Prostate gland (tissue), 2 donors: ENCODE measurements around the gene CNIH1. TPM values are rescaled to one million over a fixed set of nuclear protein-coding genes. Genes with fewer than 3 reads are reported as not detected.
"Not testable (repeated sequence)": the region's sequence is repeated elsewhere in the genome, so short reads cannot be mapped to it uniquely, and the experiment has no call there.

Source experiments
- DNase-seq: peaks from one replicate; pipeline ENCODE4 v3.0.0-alpha.2; 2019; ENCODE audit warnings: low spot score
- H3K27ac ChIP-seq, 2 donors: fragments of 200-600 bp; sonication (generic); 2 replicates each; pipeline ENCODE4 v1.5.1; 2017 to 2019
- H3K27me3 ChIP-seq: fragments of 200-600 bp; sonication (generic); replicated peaks from 2 replicates; pipeline ENCODE4 v1.5.1; 2019; ENCODE audit not compliant: insufficient read depth
- H3K36me3 ChIP-seq, 2 donors: fragments of 200-600 bp; sonication (generic); 1 replicate in 1 of 2; 2 replicates in 1 of 2; pipeline versions ENCODE4 v1.5.1 to v1.8.1; 2017 to 2019
- H3K4me1 ChIP-seq: fragments of 200-600 bp; sonication (generic); replicated peaks from 2 replicates; pipeline ENCODE4 v1.5.1; 2019
- H3K4me3 ChIP-seq, 2 donors: fragments of 200-600 bp; sonication (generic); 2 replicates each; pipeline ENCODE4 v1.5.1; 2017 to 2019
- H3K9me3 ChIP-seq: fragments of 200-600 bp; sonication (generic); 2 replicates; pipeline ENCODE4 v1.5.1; 2017
- CTCF ChIP-seq, 4 experiments: fragments of 200-600 bp in 2 of 4; fragments of 450-650 bp in 2 of 4; sonication (generic) in 2 of 4; IDR thresholded peaks; 1 replicate in 3 of 4; 2 replicates in 1 of 4; pipeline ENCODE4 v1.5.1; 2016 to 2019; ENCODE audit warnings: antibody characterized with exemption in 4 of 4, mild to moderate bottlenecking in 2 of 4, moderate library complexity in 2 of 4
- POLR2A ChIP-seq: fragments of 450-650 bp; IDR thresholded peaks from one replicate; pipeline ENCODE4 v1.6.1; 2016; ENCODE audit warnings: antibody characterized with exemption, mild to moderate bottlenecking
- POLR2AphosphoS5 ChIP-seq: sonication (generic); formaldehyde crosslinking; IDR thresholded peaks from one replicate; pipeline ENCODE4 v1.6.1; 2017; ENCODE audit warnings: antibody characterized with exemption
- WGBS: methylation state at CpG from one replicate; pipeline ENCODE4 v1.1.5; 2018; 5-methylcytosine and 5-hydroxymethylcytosine counted together
- intact Hi-C: fragments of 100-400 bp; cut with DNase I; formaldehyde crosslinking; loops from one replicate; pipeline ENCODE4 v1.14.2; 2022
- total RNA-seq, 2 donors: library from RNA; depleted of rRNA; stranded (reverse); fragments of >200 nt; gene quantifications; one replicate each; pipeline ENCODE4 v1.1.0, GENCODE V29; 2016

Gene CNIH1
- total RNA-seq, 2 donors from 2014 or later: 113 to 193 TPM

DNA sequence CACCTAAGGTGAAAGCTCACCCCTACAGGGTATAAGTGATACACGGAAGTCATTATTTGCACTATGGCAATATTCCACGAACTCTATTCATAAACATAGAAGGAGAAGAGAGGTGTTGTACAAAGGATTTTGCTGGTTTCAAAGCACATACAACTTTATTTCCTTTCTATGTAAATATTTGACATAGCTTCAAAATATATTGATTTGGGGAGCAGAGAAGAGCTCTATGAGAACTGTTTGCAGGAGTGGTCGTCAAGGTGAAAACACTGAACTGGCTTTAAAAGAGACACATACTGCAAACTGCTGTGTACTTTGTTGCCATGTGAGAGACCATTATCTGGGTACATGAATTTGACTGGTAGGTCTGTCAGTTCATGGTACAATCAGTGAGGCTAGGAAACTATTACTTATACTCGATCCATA, 16.7 kb downstream of the CNIH1 start:
- TF ChIP-seq POLR2A (no peak), CTCF (IDR thresholded peaks at IDR 0.05) (no peak), POLR2AphosphoS5 (no peak)
- Histone ChIP-seq H3K4me1 (no peaks in the 10 kb centered on the region), H3K36me3 (no peaks in the 10 kb centered on the region), H3K4me3 (no peak overlapping the region), H3K9me3 (no peaks in the 10 kb centered on the region), H3K27me3 (no peaks in the 10 kb centered on the region), H3K27ac (no peak overlapping the region)
- WGBS: 51% methylated on average over 4 of the region's 4 CpGs
- DNase-seq: no peak
- intact Hi-C loops: no loop called here

GRCh38 chr14:54423991-54424390, 17.2 kb downstream of the CNIH1 start:
- TF ChIP-seq CTCF (IDR thresholded peaks at IDR 0.05) (no peak), POLR2A (no peak), POLR2AphosphoS5 (no peak)
- no peak for DNase-seq
- Histone ChIP-seq H3K4me1 (no peaks in the 10 kb centered on the region), H3K9me3 (no peaks in the 10 kb centered on the region), H3K27me3 (no peaks in the 10 kb centered on the region), H3K4me3 (no peak overlapping the region), H3K36me3 (no peaks in the 10 kb centered on the region), H3K27ac (no peak overlapping the region)
- intact Hi-C loops: no loop called here

DNA sequence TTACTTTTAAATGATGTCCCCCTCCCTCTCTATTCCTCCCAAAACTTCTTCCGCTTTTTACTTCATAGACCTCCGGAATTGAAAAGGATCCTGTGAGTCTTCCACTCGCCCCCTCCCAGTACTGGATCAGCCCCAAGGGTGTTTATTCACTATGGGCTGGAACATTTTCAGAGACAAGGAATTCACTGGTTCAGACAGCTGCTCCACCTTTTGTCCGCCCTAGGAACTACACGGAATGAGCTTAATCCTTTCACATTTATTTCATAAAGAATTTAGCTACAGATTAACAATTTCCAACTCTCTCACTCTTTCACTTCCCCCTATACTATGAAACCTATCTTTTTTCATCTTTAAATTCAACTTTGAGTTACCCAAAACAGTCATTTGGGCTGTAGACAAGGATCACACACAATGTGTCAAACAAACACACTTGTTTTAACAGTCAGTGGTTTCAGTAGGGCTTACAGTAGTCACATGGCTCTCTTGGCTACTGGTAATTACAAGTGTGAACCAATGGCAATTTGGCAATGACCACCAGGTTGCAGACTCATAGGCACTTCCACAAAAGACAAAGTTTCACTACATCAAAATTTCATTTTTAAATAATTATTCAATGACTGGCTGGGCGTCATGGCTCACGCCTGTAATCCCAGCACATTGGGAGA, 20.6 kb downstream of the CNIH1 start:
- 47% methylated on average over 7 of the region's 7 CpGs for whole genome bisulfite sequencing
- Histone ChIP-seq H3K27ac (no peak overlapping the region), H3K27me3 (no peaks in the 10 kb centered on the region), H3K36me3 (no peaks in the 10 kb centered on the region), H3K4me1 (no peaks in the 10 kb centered on the region), H3K4me3 (no peak overlapping the region), H3K9me3 (no peaks in the 10 kb centered on the region)
- intact Hi-C loops: no loop called here
- DNase-seq: no peak
- no peak for TF ChIP-seq POLR2A
- TF ChIP-seq CTCF (IDR thresholded peaks at IDR 0.05): peak in 2 of 4 experiments; percentile 27 to 43
- no peak for TF ChIP-seq POLR2AphosphoS5

- no peaks in the 10 kb centered on the region for H3K4me1 ChIP-seq
- no peak overlapping the region for H3K27ac ChIP-seq
- intact Hi-C loops: no loop called here
- DNase-seq: no peak
- H3K4me3 ChIP-seq: no peak overlapping the region
- H3K9me3 ChIP-seq: no peaks in the 10 kb centered on the region
- TF ChIP-seq POLR2AphosphoS5 (no peak), CTCF (IDR thresholded peaks at IDR 0.05) (no peak), POLR2A (no peak)
- 100% methylated on average over 3 of the region's 3 CpGs for WGBS
- H3K27me3 ChIP-seq: no peaks in the 10 kb centered on the region
- H3K36me3 ChIP-seq: no peaks in the 10 kb centered on the region
Measured at GRCh38 chr14:54411371-54411770, 29.8 kb downstream of the CNIH1 start.

DNA sequence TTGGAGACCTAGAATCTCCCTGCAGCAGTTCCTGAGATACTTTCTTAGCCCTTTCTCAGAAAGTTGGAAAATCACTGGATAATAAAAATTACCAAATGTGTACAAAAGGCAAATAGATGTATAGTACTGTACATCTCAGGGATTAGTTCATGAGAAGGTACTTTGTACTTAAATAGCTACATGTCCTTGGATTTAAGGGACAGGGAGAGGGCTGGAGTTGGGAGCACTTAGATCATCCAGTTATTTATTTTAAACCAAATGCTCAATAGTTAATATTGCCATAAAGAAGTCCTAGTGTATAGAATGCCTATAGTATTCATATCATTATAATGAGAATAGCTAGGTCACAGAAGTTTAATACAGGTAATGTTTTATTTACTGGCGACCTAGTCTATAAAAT, 31.0 kb downstream of the CNIH1 start:
- intact Hi-C loops: no loop called here
- Histone ChIP-seq H3K27me3 (no peaks in the 10 kb centered on the region), H3K4me1 (no peaks in the 10 kb centered on the region), H3K27ac (no peak overlapping the region), H3K4me3 (no peak overlapping the region), H3K36me3 (no peaks in the 10 kb centered on the region), H3K9me3 (no peaks in the 10 kb centered on the region)
- no peak for TF ChIP-seq POLR2A
- TF ChIP-seq CTCF (IDR thresholded peaks at IDR 0.05): no peak
- no peak for TF ChIP-seq POLR2AphosphoS5
- no peak for DNase-seq
- WGBS: 92% methylated on average over 1 of the region's 1 CpG

GRCh38 chr14:54403401-54404005, 37.7 kb downstream of the CNIH1 start:
- H3K4me1 ChIP-seq, H3K9me3 ChIP-seq, H3K27ac ChIP-seq, DNase-seq, H3K4me3 ChIP-seq, H3K27me3 ChIP-seq, intact Hi-C loops, H3K36me3 ChIP-seq: not testable (repeated sequence)
- WGBS: 92% methylated on average over 6 of the region's 6 CpGs
